Activated B cell treated with CpG ODN at 0.5 μM for 24 hours (primary cell): ENCODE data around the gene RXFP3. TPM values are rescaled to one million over a fixed set of nuclear protein-coding genes. Genes with fewer than 3 reads are reported as not detected.
A peak's percentile ranks its signal among the peaks of the same experiment; 100 is the strongest.

Source experiments
- ATAC-seq: fragments of 200-7000 bp; cut with Tn5 transposase; one replicate; pipeline ENCODE4 v1.10.0; 2021; ENCODE audit warnings: low read depth, mild to moderate bottlenecking, moderate library complexity
- CTCF ChIA-PET: fragments of 350-600 bp; sonication (Branson Sonifier 250); formaldehyde crosslinking; loops from one replicate; lab custom pipeline; 2021; ENCODE audit warnings: antibody characterized with exemption; lab: Charles Lee
- POLR2A ChIA-PET: fragments of 350-600 bp; sonication (Branson Sonifier 250); formaldehyde crosslinking; loops from one replicate; lab custom pipeline; 2021; ENCODE audit warnings: antibody characterized with exemption; lab: Charles Lee
- DNase-seq: peaks from one replicate; pipeline ENCODE4 v3.0.0; 2022
- H3K27ac Mint-ChIP-seq: one replicate; pipeline ENCODE4 v1.8.0; 2020; ENCODE audit warnings: mixed read lengths
- H3K27me3 Mint-ChIP-seq: one replicate; pipeline ENCODE4 v1.8.0; 2021; ENCODE audit warnings: mixed read lengths
- H3K36me3 Mint-ChIP-seq: one replicate; pipeline ENCODE4 v1.8.0; 2021; ENCODE audit warnings: low read depth, mixed read lengths
- H3K4me1 Mint-ChIP-seq: one replicate; pipeline ENCODE4 v1.8.0; 2021; ENCODE audit warnings: mixed read lengths
- H3K4me3 Mint-ChIP-seq: one replicate; pipeline ENCODE4 v1.8.0; 2020; ENCODE audit warnings: mild to moderate bottlenecking, mixed read lengths
- H3K9me3 Mint-ChIP-seq: one replicate; pipeline ENCODE4 v1.8.0; 2020; ENCODE audit warnings: mixed read lengths
- CTCF ChIP-seq: fragments of 200-600 bp; IDR thresholded peaks from one replicate; pipeline ENCODE4 v1.8.0; 2022; ENCODE audit warnings: antibody characterized with exemption, mild to moderate bottlenecking
- intact Hi-C: fragments of 100-400 bp; cut with micrococcal nuclease; formaldehyde crosslinking; loops from one replicate; pipeline ENCODE4 v1.15.1; 2024
- total RNA-seq: library from RNA; stranded (reverse); gene quantifications from 2 replicates; pipeline ENCODE4 v1.2.3, GENCODE V29; 2022

Gene RXFP3
- total RNA-seq, 1 donor from 2014 or later: not detected

GRCh38 chr5:33969572-33970452, 33.6 kb downstream of the RXFP3 start:
- H3K27me3 Mint-ChIP-seq: peaks cover 5% of the 10 kb centered on the region
- POLR2A ChIA-PET: no interaction called here
- TF ChIP-seq CTCF: no peak
- ATAC-seq: peak; percentile 42
- CTCF ChIA-PET: interaction anchor here (0.7 to 2.0 kb wide), 11 partner anchors 9 to 535 kb away, joined by 3 to 14 read pairs (median 4); no protein-coding TSS in a partner anchor
- no peaks in the 10 kb centered on the region for H3K4me1 Mint-ChIP-seq
- intact Hi-C loops: loop anchor here (1.0 kb wide), 1 partner anchor 534 kb away; no protein-coding TSS in a partner anchor
- H3K9me3 Mint-ChIP-seq: no peaks in the 10 kb centered on the region
- no peak overlapping the region for H3K4me3 Mint-ChIP-seq
- no peak for DNase-seq
- H3K27ac Mint-ChIP-seq: no peak overlapping the region
- H3K36me3 Mint-ChIP-seq: no peaks in the 10 kb centered on the region

GRCh38 chr5:33973271-33973670, 37.1 kb downstream of the RXFP3 start:
- no peak for TF ChIP-seq CTCF
- Mint-ChIP-seq H3K4me3 (no peak overlapping the region), H3K27me3 (peaks cover 5% of the 10 kb centered on the region), H3K9me3 (no peaks in the 10 kb centered on the region), H3K27ac (no peak overlapping the region), H3K36me3 (no peaks in the 10 kb centered on the region), H3K4me1 (no peaks in the 10 kb centered on the region)
- CTCF ChIA-PET: no interaction called here
- ATAC-seq: no peak
- POLR2A ChIA-PET: no interaction called here
- intact Hi-C loops: no loop called here
- DNase-seq: no peak

GRCh38 chr5:33975852-33976251, 39.7 kb downstream of the RXFP3 start:
- TF ChIP-seq CTCF: no peak
- Mint-ChIP-seq H3K36me3 (no peaks in the 10 kb centered on the region), H3K9me3 (no peaks in the 10 kb centered on the region), H3K4me1 (no peaks in the 10 kb centered on the region), H3K27me3 (peaks cover 5% of the 10 kb centered on the region), H3K4me3 (no peak overlapping the region), H3K27ac (no peak overlapping the region)
- intact Hi-C loops: no loop called here
- ChIA-PET POLR2A (no interaction called here), CTCF (no interaction called here)
- ATAC-seq (no peak), DNase-seq (no peak)

GRCh38 chr5:33976307-33976706, 40.1 kb downstream of the RXFP3 start:
- ChIA-PET CTCF (no interaction called here), POLR2A (no interaction called here)
- H3K4me3 Mint-ChIP-seq: no peak overlapping the region
- H3K27ac Mint-ChIP-seq: no peak overlapping the region
- peaks cover 5% of the 10 kb centered on the region for H3K27me3 Mint-ChIP-seq
- no peak for TF ChIP-seq CTCF
- no peaks in the 10 kb centered on the region for H3K36me3 Mint-ChIP-seq
- intact Hi-C loops: no loop called here
- no peaks in the 10 kb centered on the region for H3K4me1 Mint-ChIP-seq
- H3K9me3 Mint-ChIP-seq: no peaks in the 10 kb centered on the region
- DNase-seq (no peak), ATAC-seq (no peak)

- H3K27ac Mint-ChIP-seq: no peak overlapping the region
- ChIA-PET CTCF (interaction anchor here (1.1 kb wide), 1 partner anchor 8 kb away, joined by 3 read pairs; no protein-coding TSS in a partner anchor), POLR2A (no interaction called here)
- no peak for TF ChIP-seq CTCF
- H3K4me1 Mint-ChIP-seq: no peaks in the 10 kb centered on the region
- no peaks in the 10 kb centered on the region for H3K27me3 Mint-ChIP-seq
- DNase-seq (no peak), ATAC-seq (no peak)
- H3K36me3 Mint-ChIP-seq: no peaks in the 10 kb centered on the region
- no peak overlapping the region for H3K4me3 Mint-ChIP-seq
- intact Hi-C loops: no loop called here
- no peaks in the 10 kb centered on the region for H3K9me3 Mint-ChIP-seq
Observed at GRCh38 chr5:33978306-33978705, 42.1 kb downstream of the RXFP3 start.
